ENCODE measurements around the gene ITGA11. TPM values are rescaled to one million over a fixed set of nuclear protein-coding genes. Genes with fewer than 3 reads are reported as not detected.

ITGA11 gene
- total RNA-seq, 2 experiments from 2014 or later = under 0.01 TPM; not detected in 1

- H3K4me3 ChIP-seq (ENCODE audit: low read depth, low read length, poor library complexity, severe bottlenecking) = no peak overlapping the region
- H3K4me1 ChIP-seq (ENCODE audit: insufficient read depth, low read length, poor library complexity, severe bottlenecking) = peaks cover 5% of the 10 kb centered on the region
- TF ChIP-seq CTCF (conservative IDR thresholded peaks at IDR 0.05; ENCODE audit: low read length) (no peak), EZH2phosphoT487 (IDR thresholded peaks at IDR 0.05; ENCODE audit: borderline replicate concordance, low read depth, low read length) (no peak)
- no peaks in the 10 kb centered on the region for H3K9me3 ChIP-seq (ENCODE audit: low read length)
- no TSS peak for BruUV-seq (replicated peaks)
- CTCF ChIA-PET (ENCODE audit: unreplicated experiment) = no interaction called here
- intact Hi-C loops (cut with micrococcal nuclease; ENCODE audit: unreplicated experiment) = loop anchor here (5.0 kb wide), 1 partner anchor 248 kb away; no protein-coding TSS in a partner anchor
- H3K27ac ChIP-seq (ENCODE audit: low read depth, low read length, poor library complexity, severe bottlenecking) = no peak overlapping the region
- POLR2A ChIA-PET = interaction anchor here (0.6 kb wide), 2 partner anchors 255 to 280 kb away, joined by 3 to 4 read pairs; no protein-coding TSS in a partner anchor
- H3K9me2 ChIP-seq (ENCODE audit: insufficient read depth, low read length) = no peaks in the 10 kb centered on the region
- H4K20me1 ChIP-seq (ENCODE audit: insufficient read depth, low read length) = no peaks in the 10 kb centered on the region
- H2AFZ ChIP-seq (ENCODE audit: low read length) = no peak overlapping the region
- H3K36me3 ChIP-seq (ENCODE audit: insufficient read depth, low read length) = no peaks in the 10 kb centered on the region
- no peak overlapping the region for H3K4me2 ChIP-seq (ENCODE audit: low read length)
- no peak for DNase-seq (ENCODE audit: low spot score)
- H3K79me2 ChIP-seq (ENCODE audit: insufficient read depth, low read depth, low read length) = no peaks in the 10 kb centered on the region
Measured at GRCh38 chr15:68304589-68305337, 127.2 kb downstream of the ITGA11 start.

DNA sequence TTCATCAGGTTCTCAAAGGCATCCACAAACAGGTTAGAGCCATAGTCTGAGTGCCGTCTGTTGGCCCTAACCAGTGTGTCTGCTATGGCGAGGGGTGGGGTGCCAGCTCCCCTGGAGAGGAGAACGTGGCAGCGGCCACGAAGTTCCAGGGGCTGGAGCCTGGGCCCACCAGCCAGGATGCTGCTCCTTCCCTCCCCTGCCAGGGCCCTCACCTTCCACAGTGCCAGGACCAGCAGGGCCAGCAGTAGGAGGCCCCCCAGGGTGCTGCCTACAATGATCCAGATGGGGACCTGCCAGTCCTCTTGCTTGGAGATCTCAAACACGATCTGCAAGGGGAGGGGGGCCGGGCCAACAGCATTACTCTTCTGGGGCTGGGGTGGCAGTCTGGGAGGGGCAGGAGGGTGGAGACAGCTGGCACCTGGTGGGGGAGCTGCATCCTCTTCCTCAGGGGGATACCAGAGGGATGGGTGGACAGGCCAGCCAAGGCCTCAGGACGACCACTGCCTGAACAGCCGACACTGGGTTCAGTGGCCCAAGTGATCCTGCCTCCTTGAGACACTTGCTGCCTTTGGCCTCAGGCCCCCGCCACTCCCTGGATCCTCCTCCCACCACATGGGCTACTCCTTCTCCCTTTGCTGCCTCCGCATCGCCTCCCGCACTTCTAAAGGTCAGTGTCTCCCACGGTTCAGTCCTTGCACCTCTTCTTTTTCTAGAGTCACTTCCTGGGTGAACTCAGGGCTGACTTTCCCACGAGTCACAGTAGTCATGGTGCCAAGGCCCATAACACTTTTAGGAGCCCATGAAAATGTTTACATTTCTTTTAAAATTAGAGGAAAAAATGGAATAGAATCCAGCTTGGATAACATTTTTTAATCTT, 128.2 kb downstream of the ITGA11 start:
- Histone ChIP-seq H3K27ac (ENCODE audit: low read depth, low read length, poor library complexity, severe bottlenecking) (no peak overlapping the region), H3K9me3 (ENCODE audit: low read length) (no peaks in the 10 kb centered on the region), H3K4me2 (ENCODE audit: low read length) (no peak overlapping the region), H2AFZ (ENCODE audit: low read length) (no peak overlapping the region), H3K36me3 (ENCODE audit: insufficient read depth, low read length) (no peaks in the 10 kb centered on the region), H3K4me3 (ENCODE audit: low read depth, low read length, poor library complexity, severe bottlenecking) (no peak overlapping the region), H3K4me1 (ENCODE audit: insufficient read depth, low read length, poor library complexity, severe bottlenecking) (peaks cover 15% of the 10 kb centered on the region), H3K9me2 (ENCODE audit: insufficient read depth, low read length) (no peaks in the 10 kb centered on the region), H4K20me1 (ENCODE audit: insufficient read depth, low read length) (no peaks in the 10 kb centered on the region), H3K79me2 (ENCODE audit: insufficient read depth, low read depth, low read length) (no peaks in the 10 kb centered on the region)
- POLR2A ChIA-PET = interaction anchor here (0.6 to 0.7 kb wide), 2 partner anchors 71 to 279 kb away, joined by 3 to 4 read pairs; no protein-coding TSS in a partner anchor
- intact Hi-C loops (cut with micrococcal nuclease; ENCODE audit: unreplicated experiment) = no loop called here
- no peak for DNase-seq (ENCODE audit: low spot score)
- CTCF ChIA-PET (ENCODE audit: unreplicated experiment) = no interaction called here
- BruUV-seq (replicated peaks) = no TSS peak
- TF ChIP-seq CTCF (conservative IDR thresholded peaks at IDR 0.05; ENCODE audit: low read length) (no peak), EZH2phosphoT487 (IDR thresholded peaks at IDR 0.05; ENCODE audit: borderline replicate concordance, low read depth, low read length) (no peak)
